NB4 (cell line): Measurements from ENCODE around the gene IGFBP5.

Source experiments
- MYC ChIP-seq: IDR thresholded peaks from 2 replicates; pipeline ENCODE4 v1.6.1; 2011; ENCODE audit warnings: low read depth, low read length
- POLR2A ChIP-seq: IDR thresholded peaks from 2 replicates; pipeline ENCODE4 v1.6.1; 2011; ENCODE audit warnings: mild to moderate bottlenecking; ENCODE audit not compliant: insufficient read length; ENCODE audit errors: extremely low read depth
- TF ChIP-seq, protein P1 (sequence below): IDR thresholded peaks from one replicate; pipeline ENCODE4 v1.5.1; 2012; ENCODE audit warnings: low read depth, low read length

DNA sequence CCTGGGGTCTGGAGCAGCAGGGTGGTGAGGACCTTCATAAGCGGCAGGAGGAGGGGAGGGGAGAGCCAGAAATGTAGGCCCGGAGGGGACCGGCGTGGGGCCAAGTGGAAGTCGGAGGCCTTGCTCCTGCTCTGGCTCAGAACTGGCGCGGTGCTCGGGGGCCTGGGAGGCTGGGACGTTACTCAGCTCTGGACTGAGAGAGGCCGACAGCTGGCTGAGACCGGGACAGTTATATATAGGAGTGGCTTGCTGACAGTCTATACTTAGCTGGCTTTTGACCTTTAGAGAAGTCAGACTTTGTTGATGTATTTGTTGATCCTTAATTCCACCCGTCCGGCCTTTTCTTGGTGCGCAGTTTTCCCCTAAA, 15.7 kb downstream of the IGFBP5 start:
- TF ChIP-seq, protein P1, sequence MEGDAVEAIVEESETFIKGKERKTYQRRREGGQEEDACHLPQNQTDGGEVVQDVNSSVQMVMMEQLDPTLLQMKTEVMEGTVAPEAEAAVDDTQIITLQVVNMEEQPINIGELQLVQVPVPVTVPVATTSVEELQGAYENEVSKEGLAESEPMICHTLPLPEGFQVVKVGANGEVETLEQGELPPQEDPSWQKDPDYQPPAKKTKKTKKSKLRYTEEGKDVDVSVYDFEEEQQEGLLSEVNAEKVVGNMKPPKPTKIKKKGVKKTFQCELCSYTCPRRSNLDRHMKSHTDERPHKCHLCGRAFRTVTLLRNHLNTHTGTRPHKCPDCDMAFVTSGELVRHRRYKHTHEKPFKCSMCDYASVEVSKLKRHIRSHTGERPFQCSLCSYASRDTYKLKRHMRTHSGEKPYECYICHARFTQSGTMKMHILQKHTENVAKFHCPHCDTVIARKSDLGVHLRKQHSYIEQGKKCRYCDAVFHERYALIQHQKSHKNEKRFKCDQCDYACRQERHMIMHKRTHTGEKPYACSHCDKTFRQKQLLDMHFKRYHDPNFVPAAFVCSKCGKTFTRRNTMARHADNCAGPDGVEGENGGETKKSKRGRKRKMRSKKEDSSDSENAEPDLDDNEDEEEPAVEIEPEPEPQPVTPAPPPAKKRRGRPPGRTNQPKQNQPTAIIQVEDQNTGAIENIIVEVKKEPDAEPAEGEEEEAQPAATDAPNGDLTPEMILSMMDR = no peak
- TF ChIP-seq MYC (no peak), POLR2A (no peak)
